GM12873 (cell line): ENCODE measurements around the gene FAU.
A peak's percentile ranks its signal among the peaks of the same experiment; 100 is the strongest.

Experiments used
- CTCF ChIP-seq: IDR thresholded peaks from 2 replicates; pipeline ENCODE4 v1.5.1; 2012; ENCODE audit warnings: low read depth, mild to moderate bottlenecking, moderate library complexity, low read length, control low read depth; ENCODE audit not compliant: insufficient read depth; ENCODE audit errors: missing control alignments

Gene FAU

GRCh38 chr11:65107078-65107477 is 14.9 kb downstream of the FAU start:
- no peak for TF ChIP-seq CTCF

GRCh38 chr11:65104628-65105027 is 17.3 kb downstream of the FAU start:
- TF ChIP-seq CTCF, result no peak

GRCh38 chr11:65103476-65103875 is 18.5 kb downstream of the FAU start:
- TF ChIP-seq CTCF, result no peak

- no peak for TF ChIP-seq CTCF
Observed at GRCh38 chr11:65102142-65103095, 19.5 kb downstream of the FAU start.

- TF ChIP-seq CTCF, result peak; percentile 10
Observed at GRCh38 chr11:65100674-65101350, 21.1 kb downstream of the FAU start.

GRCh38 chr11:65096926-65097325 is 25.0 kb downstream of the FAU start:
- TF ChIP-seq CTCF, result no peak
